ENCODE data around the gene FRMD5. TPM values are rescaled to one million over a fixed set of nuclear protein-coding genes. Genes with fewer than 3 reads are reported as not detected.
A peak's percentile ranks its signal among the peaks of the same experiment; 100 is the strongest.
"Not testable (repeated sequence)": the region's sequence is repeated elsewhere in the genome, so short reads cannot be mapped to it uniquely, and the experiment has no call there.

The FRMD5 gene
- total RNA-seq, 4 donors from 2014 or later = 0.13 to 0.37 (median 0.24) TPM; not detected in 1

GRCh38 chr15:43828061-43828657 lies 366.9 kb downstream of the FRMD5 start:
- ATAC-seq (ENCODE audit: low FRiP score) = no peak
- DNase-seq (ENCODE audit: low spot score) = no peak
- no peak for TF ChIP-seq CTCF (IDR thresholded peaks at IDR 0.05)

GRCh38 chr15:43826508-43827341 lies 368.3 kb downstream of the FRMD5 start, which contains the start of gene WDR76:
Gene WDR76, plus strand, starts transcription at chr15:43827002. Its CDS starts 31 bp downstream, at chr15:43827033.
- ATAC-seq (ENCODE audit: low FRiP score) = peak; percentile 82
- no peak for TF ChIP-seq CTCF (IDR thresholded peaks at IDR 0.05)
- peak; percentile 54 for DNase-seq (ENCODE audit: low spot score)

GRCh38 chr15:43826029-43826507 lies 369.0 kb downstream of the FRMD5 start:
- ATAC-seq (ENCODE audit: low FRiP score) (no peak), DNase-seq (ENCODE audit: low spot score) (no peak)
- no peak for TF ChIP-seq CTCF (IDR thresholded peaks at IDR 0.05)

GRCh38 chr15:43825305-43825704 lies 369.8 kb downstream of the FRMD5 start:
- ATAC-seq (ENCODE audit: low FRiP score); DNase-seq (ENCODE audit: low spot score): not testable (repeated sequence)

- ATAC-seq (ENCODE audit: low FRiP score) (peak; percentile 94), DNase-seq (ENCODE audit: low spot score) (peak; percentile 84)
- TF ChIP-seq CTCF (IDR thresholded peaks at IDR 0.05) = no peak
Observed at GRCh38 chr15:43824302-43825246, 370.5 kb downstream of the FRMD5 start, which contains the start of gene MFAP1. Gene MFAP1, minus strand, starts transcription at chr15:43824690. Its CDS starts 121 bp downstream, at chr15:43824569.

- no peak for TF ChIP-seq CTCF (IDR thresholded peaks at IDR 0.05)
- DNase-seq (ENCODE audit: low spot score) = no peak
Observed at GRCh38 chr15:43821505-43821904, 373.6 kb downstream of the FRMD5 start.

More at GRCh38 chr15:43821505-43821904, 373.6 kb downstream of the FRMD5 start:
- ATAC-seq (ENCODE audit: low FRiP score) = no peak

Small RNAs within 50 kb of the gene (small RNA-seq; reads per million reads assigned to genes)
- gene RF00019 = not detected

Other genes starting within 250 kb of the FRMD5 start
- 10 to 100 TPM; 62.0 to 79.3 (median 72.5) TPM for gene GOLM2, start 93.4 kb upstream of the FRMD5 start, total RNA-seq
- 10 to 100 TPM; 39.4 to 52.8 (median 43.2) TPM for gene CTDSPL2, start 232.4 kb upstream of the FRMD5 start, total RNA-seq

Data from omental fat pad (tissue), 4 donors.